Fibroblast of mammary gland (primary cell): ENCODE measurements around the gene ZBTB46.
"Not testable (repeated sequence)": the region's sequence is repeated elsewhere in the genome, so short reads cannot be mapped to it uniquely, and the experiment has no call there.

Experiments
- DNase-seq: peaks from one replicate; pipeline ENCODE4 v3.0.0-alpha.2; 2010; ENCODE audit warnings: low read depth
- H3K4me3 ChIP-seq: 2 replicates; pipeline ENCODE4 v1.5.1; 2011; ENCODE audit warnings: low read depth, mild to moderate bottlenecking, low read length, moderate library complexity; ENCODE audit not compliant: control insufficient read depth
- TF ChIP-seq, protein P1 (sequence below): conservative IDR thresholded peaks from 2 replicates; pipeline ENCODE4 v1.5.1; 2011; ENCODE audit warnings: low read depth, low read length, inconsistent platforms; ENCODE audit not compliant: control insufficient read depth, insufficient read depth

ZBTB46 gene

DNA sequence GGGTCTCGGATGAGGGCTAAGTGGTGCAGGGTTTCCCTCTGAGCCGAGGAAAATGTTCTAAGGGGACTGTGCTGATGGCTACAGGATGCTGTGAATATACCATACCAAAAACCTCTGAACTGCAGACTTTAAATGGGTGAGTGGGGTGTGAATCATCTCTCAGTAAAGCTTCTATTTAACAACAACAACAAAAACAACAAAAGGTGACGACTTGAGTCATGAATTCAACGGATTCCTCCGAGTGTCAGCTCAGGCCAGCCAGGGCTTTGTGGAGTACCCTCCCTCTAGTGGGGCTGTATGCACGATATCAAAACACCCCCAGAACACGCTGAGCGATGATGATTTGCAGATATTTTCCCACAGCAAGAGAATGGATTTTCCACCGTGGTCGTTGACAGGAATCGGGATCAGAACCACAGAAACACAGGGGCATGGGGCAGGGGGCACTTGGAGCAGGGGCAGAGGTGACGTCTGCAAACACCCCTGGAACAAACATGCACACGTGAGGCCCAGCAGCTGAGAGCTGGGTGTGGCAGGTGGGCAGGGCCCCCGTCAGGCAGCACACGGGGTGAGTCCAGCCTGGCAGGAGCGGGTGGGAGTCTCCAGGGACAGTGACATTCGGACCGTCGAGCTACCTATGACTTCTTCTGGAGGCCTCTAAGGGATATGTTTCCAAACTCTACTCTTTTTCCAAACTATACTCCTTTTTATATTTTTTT lies 52.9 kb downstream of the ZBTB46 start:
- TF ChIP-seq, protein P1, sequence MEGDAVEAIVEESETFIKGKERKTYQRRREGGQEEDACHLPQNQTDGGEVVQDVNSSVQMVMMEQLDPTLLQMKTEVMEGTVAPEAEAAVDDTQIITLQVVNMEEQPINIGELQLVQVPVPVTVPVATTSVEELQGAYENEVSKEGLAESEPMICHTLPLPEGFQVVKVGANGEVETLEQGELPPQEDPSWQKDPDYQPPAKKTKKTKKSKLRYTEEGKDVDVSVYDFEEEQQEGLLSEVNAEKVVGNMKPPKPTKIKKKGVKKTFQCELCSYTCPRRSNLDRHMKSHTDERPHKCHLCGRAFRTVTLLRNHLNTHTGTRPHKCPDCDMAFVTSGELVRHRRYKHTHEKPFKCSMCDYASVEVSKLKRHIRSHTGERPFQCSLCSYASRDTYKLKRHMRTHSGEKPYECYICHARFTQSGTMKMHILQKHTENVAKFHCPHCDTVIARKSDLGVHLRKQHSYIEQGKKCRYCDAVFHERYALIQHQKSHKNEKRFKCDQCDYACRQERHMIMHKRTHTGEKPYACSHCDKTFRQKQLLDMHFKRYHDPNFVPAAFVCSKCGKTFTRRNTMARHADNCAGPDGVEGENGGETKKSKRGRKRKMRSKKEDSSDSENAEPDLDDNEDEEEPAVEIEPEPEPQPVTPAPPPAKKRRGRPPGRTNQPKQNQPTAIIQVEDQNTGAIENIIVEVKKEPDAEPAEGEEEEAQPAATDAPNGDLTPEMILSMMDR: no peak
- no peak for DNase-seq

DNA sequence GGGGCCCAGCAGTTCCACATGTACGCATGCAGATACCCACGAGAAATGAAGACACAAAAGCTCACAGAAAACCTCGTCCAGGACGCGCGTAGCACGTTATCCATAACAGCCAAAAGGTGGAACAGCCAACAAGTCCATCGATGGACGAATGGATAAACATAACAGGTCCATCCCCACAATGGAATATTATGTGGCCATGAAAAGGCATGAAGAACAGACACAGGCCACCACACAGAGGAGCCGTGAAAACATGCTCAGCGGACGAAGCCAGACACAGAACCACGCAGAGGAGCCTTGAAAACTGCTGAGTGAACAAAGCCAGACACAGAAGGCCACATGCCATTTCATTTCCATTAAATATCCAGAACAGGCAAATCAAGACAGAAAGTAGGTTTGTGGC lies 53.5 kb downstream of the ZBTB46 start:
- DNase-seq: no peak
- TF ChIP-seq, protein P1: no peak

More for the DNA sequence above, 52.9 kb downstream of the ZBTB46 start:
- H3K4me3 ChIP-seq: no peak overlapping the region

DNA sequence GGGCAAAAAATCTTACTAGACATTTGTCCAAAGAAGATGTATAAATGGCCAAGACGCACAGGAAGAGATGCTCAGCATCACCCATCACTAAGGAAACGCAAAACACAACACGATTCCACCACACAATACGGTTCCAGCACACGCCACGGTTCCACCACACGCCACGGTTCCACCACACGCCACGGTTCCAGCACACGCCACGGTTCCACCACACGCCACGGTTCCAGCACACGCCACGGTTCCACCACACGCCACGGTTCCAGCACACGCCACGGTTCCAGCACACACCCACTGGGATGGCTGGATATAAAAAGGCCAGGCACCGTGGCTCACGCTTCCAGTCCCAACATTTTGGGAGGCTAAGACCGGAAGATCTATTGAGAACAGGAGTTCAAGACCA lies 54.2 kb downstream of the ZBTB46 start:
- DNase-seq, H3K4me3 ChIP-seq: not testable (repeated sequence)

More for the DNA sequence above, 53.5 kb downstream of the ZBTB46 start:
- H3K4me3 ChIP-seq: no peak overlapping the region

DNA sequence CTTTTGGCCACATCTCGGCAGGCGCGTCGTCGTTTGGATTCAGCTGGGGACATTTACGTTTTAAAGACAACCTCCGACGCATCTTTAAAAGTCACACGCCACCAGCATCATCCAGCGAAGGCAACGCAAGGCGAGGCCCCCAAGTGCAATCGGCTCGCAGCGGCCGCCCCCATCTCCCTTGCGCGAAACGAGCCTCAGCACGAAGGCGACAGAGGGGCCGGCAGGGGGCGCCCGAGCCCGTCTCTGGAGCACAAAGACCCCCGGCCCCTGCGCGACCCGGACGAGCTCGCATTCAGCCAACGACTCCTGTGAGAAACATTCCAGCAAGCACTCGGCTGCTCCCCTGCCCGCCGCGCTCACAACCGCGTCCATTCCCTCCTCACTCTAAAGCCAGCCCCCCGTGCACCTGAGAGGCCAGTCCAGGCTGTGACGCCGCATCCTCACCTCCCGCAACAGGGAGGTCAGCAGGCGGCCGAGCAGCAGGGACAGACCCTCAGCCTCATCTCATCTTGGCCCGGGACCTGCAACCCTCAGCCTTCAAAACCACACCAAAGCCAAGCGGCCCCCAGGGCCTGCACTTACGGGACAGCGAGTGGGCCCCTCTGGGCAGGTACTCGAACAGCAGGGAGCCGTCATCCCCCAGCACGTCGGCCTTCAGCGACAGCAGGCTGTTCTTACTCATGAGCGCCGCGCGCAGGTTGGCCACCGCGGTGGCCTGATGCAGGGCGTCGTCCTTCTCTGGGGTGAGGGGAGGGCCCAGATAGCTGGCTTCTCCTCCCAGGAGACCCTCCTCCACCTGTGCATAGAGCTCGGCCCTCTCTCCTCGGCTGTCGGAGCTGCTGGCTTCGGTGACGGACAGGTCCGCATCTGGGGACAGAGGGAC lies 55.7 kb downstream of the ZBTB46 start:
- DNase-seq: peak; percentile 10
- peak overlapping the region; percentile 9 for H3K4me3 ChIP-seq
- TF ChIP-seq, protein P1: peak; percentile 46

DNA sequence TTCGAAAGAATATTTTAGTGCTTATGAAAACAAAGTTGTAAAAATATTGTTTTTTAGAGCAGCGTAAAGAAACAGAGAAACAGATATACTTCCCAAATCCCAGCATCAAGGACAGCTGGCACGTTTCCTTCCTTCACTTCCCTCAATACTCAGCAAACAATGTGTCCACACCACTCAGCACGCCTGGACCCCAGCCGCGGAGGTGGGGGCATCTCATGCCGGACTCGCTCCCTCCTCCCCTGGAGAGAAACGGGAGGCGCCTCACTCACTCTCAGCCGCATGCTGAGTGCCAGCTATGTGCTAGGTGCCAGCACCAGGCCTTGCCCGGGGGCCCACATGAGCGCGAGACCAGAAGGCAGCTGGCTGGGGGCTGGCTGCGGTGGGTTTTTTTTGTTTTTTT lies 56.8 kb downstream of the ZBTB46 start:
- TF ChIP-seq, protein P1: no peak
- DNase-seq: no peak
- H3K4me3 ChIP-seq: no peak overlapping the region

DNA sequence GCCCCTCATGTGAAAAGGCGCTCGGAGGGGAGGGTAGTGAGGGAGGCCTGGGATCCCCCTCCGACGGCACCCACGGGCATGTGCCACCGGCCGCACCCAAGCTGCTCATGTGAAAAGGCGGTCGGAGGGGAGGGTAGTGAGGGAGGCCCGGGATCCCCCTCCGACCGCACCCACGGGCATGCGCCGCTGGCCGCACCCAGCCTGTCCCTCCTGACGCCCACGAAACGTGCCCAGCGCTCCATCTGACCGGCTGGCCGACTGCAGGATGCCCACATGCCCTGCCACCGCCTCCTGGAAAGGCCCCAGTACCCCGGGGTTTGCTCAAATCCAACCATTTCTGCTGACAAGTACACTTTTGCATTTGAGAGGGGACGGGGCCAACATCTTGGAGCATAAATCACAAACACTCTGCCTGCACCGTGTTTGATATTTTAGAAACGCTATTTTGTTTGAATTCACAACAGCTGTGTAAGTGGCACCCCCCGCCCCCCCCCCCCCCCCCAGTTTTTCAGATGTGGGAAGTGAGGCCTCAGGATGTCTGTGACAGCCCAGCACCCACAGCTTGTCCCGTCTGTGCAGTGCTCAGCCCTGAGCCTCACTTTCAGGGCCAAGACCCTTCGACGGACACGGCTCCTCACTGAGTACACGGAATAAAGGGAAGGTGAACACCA lies 57.4 kb downstream of the ZBTB46 start:
- no peak overlapping the region for H3K4me3 ChIP-seq
- no peak for DNase-seq
- TF ChIP-seq, protein P1: no peak
